Testis (tissue), 3 donors: ENCODE results near the gene AVP. TPM values are rescaled to one million over a fixed set of nuclear protein-coding genes. Genes with fewer than 3 reads are reported as not detected.

ENCODE experiments used
- DNase-seq: peaks from one replicate; pipeline ENCODE4 v3.0.0-alpha.2; 2019
- H3K27ac ChIP-seq, 2 donors: fragments of 200-600 bp; sonication (generic); one replicate each; pipeline ENCODE4 v1.5.1; 2019
- H3K27me3 ChIP-seq: fragments of 200-600 bp; sonication (generic); one replicate; pipeline ENCODE4 v1.5.1; 2019
- H3K36me3 ChIP-seq: fragments of 200-600 bp; sonication (generic); one replicate; pipeline ENCODE4 v1.5.1; 2017; ENCODE audit warnings: low read depth; ENCODE audit errors: missing control alignments
- H3K4me1 ChIP-seq: fragments of 200-600 bp; sonication (generic); one replicate; pipeline ENCODE4 v1.5.1; 2019
- H3K4me3 ChIP-seq, 2 donors: fragments of 200-600 bp; sonication (generic); one replicate each; pipeline ENCODE4 v1.5.1; 2017 to 2019
- H3K9me3 ChIP-seq: fragments of 200-600 bp; sonication (generic); one replicate; pipeline ENCODE4 v1.5.1; 2017
- CTCF ChIP-seq, 3 experiments: fragments of 450-650 bp in 2 of 3; fragments of 200-600 bp in 1 of 3; sonication (generic) in 1 of 3; IDR thresholded peaks; one replicate each; pipeline ENCODE4 v1.5.1; 2016 to 2019; ENCODE audit warnings: antibody characterized with exemption in 3 of 3, mild to moderate bottlenecking in 2 of 3, moderate library complexity in 1 of 3
- POLR2A ChIP-seq: fragments of 450-650 bp; IDR thresholded peaks from one replicate; pipeline ENCODE4 v1.6.1; 2017; ENCODE audit warnings: antibody characterized with exemption, mild to moderate bottlenecking, moderate library complexity
- WGBS, 2 donors: methylation state at CpG; one replicate each; pipeline ENCODE4 v1.1.5; 2018; 5-methylcytosine and 5-hydroxymethylcytosine counted together
- intact Hi-C: fragments of 100-400 bp; cut with DNase I; formaldehyde crosslinking; loops from one replicate; pipeline ENCODE4 v1.15.1; 2023; ENCODE audit warnings: low total_unique reads
- polyA plus RNA-seq: library from polyadenylated mRNA; stranded (reverse); fragments of 350-450 nt; fragmentation: Illumina TruSeq; extraction: RNeasy Lipid Tissue Mini Kit (QIAGEN cat#74804); gene quantifications from one replicate; pipeline ENCODE4 v1.2.3, GENCODE V29; 2014; ENCODE audit warnings: low read depth, low replicate concordance; ENCODE audit not compliant: insufficient read depth
- total RNA-seq, 2 donors: library from RNA; depleted of rRNA; stranded (reverse); fragments of >200 nt; gene quantifications; one replicate each; pipeline ENCODE4 v1.2.3, GENCODE V29; 2016

The AVP gene
- total and polyA plus RNA-seq, 3 donors from 2014 or later: 1.3 TPM; not detected in 2

GRCh38 chr20:3044336-3044965 lies 40.1 kb downstream of the AVP start:
- no peaks in the 10 kb centered on the region for H3K36me3 ChIP-seq
- H3K4me3 ChIP-seq: no peak overlapping the region
- H3K27ac ChIP-seq: peak overlapping the region in 1 of 2 donors; percentile 85
- no peaks in the 10 kb centered on the region for H3K9me3 ChIP-seq
- TF ChIP-seq CTCF (IDR thresholded peaks at IDR 0.05) (no peak), POLR2A (no peak)
- 99% methylated on average over 8 of the region's 8 CpGs; no CpG with 5 or more reads in 1 of the 2 donors for WGBS, 2 donors
- intact Hi-C loops: no loop called here
- no peak for DNase-seq
- H3K4me1 ChIP-seq: peaks cover 12% of the 10 kb centered on the region
- no peaks in the 10 kb centered on the region for H3K27me3 ChIP-seq

DNA sequence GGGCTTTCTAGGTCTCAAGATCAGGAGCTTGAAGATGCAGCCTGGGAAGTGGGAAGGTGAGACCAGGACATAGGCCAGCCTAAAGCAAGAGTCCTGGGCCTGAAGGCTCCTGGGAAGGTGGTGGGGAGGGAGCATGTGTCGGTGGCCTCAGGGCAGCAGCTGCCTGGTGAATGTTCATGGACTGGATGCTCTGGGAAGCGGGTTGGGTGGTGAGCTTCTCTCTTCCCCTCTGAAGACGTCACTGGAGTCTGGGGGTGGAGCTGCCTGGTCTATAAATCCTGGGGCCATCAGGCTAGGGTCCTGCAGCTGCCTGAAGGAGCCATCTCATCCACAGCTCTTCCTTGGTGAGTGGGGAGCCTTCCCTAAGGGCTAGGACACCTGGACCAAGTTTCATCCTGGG lies 41.2 kb downstream of the AVP start, which contains the start of gene GNRH2:
Gene GNRH2, plus strand, starts transcription at position 301 of the 400 bp plus-strand sequence. CDS start 793 bp downstream, outside the sequence.
- Histone ChIP-seq H3K27ac (peak within 1 kb of the TSS; percentile 39 to 85), H3K4me3 (no peak within 1 kb of the TSS), H3K27me3 (no peaks in the 10 kb centered on the region), H3K4me1 (peaks cover 12% of the 10 kb centered on the region), H3K36me3 (no peaks in the 10 kb centered on the region), H3K9me3 (no peaks in the 10 kb centered on the region)
- DNase-seq: no peak
- TF ChIP-seq CTCF (IDR thresholded peaks at IDR 0.05) (no peak), POLR2A (no peak)
- intact Hi-C loops: no loop called here
- WGBS, 2 donors: 60 to 79% methylated on average over 1 to 3 of the region's 3 CpGs

DNA sequence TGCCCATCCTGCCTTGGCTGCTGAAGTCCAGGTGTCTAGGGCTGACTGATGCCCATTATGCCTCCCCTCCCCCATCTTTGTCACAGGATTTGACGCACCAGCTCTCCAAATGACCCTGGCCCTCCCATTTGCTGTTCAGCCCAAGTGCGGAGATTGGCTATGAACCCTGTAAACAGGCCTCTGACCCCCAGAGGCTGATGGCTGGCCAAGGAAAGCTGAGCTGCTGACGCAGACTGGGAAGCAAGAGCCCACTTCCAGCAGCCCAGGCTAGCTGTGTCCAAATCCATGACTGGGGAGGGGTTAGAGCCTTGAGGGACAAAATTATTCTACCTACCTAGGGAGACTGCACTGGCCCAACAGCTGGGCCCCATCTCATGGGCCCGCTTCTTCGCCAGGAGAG lies 41.9 kb downstream of the AVP start:
- no peak for TF ChIP-seq POLR2A
- TF ChIP-seq CTCF (IDR thresholded peaks at IDR 0.05): no peak
- peak; percentile 53 for DNase-seq

GRCh38 chr20:3041854-3042409 lies 42.6 kb downstream of the AVP start:
- TF ChIP-seq POLR2A: no peak
- no peak for TF ChIP-seq CTCF (IDR thresholded peaks at IDR 0.05)

More for the DNA sequence above, 41.9 kb downstream of the AVP start:
- Histone ChIP-seq H3K27ac (peak overlapping the region; percentile 39 to 85), H3K4me1 (peaks cover 12% of the 10 kb centered on the region), H3K4me3 (no peak overlapping the region), H3K36me3 (no peaks in the 10 kb centered on the region), H3K27me3 (no peaks in the 10 kb centered on the region), H3K9me3 (no peaks in the 10 kb centered on the region)
- intact Hi-C loops: no loop called here
- 70 to 89% methylated on average over 4 to 5 of the region's 5 CpGs for WGBS, 2 donors

GRCh38 chr20:3040086-3040485 lies 44.4 kb downstream of the AVP start:
- Histone ChIP-seq H3K36me3 (no peaks in the 10 kb centered on the region), H3K4me1 (peaks cover 12% of the 10 kb centered on the region), H3K27me3 (no peaks in the 10 kb centered on the region), H3K4me3 (no peak overlapping the region), H3K9me3 (no peaks in the 10 kb centered on the region), H3K27ac (no peak overlapping the region)
- WGBS, 2 donors: 89 to 97% methylated on average over 8 of the region's 8 CpGs
- no peak for DNase-seq
- TF ChIP-seq POLR2A (no peak), CTCF (IDR thresholded peaks at IDR 0.05) (no peak)
- intact Hi-C loops: no loop called here

More at GRCh38 chr20:3041854-3042409, 42.6 kb downstream of the AVP start:
- Histone ChIP-seq H3K27me3 (no peaks in the 10 kb centered on the region), H3K4me3 (no peak overlapping the region), H3K4me1 (peaks cover 12% of the 10 kb centered on the region), H3K36me3 (no peaks in the 10 kb centered on the region), H3K9me3 (no peaks in the 10 kb centered on the region), H3K27ac (peak overlapping the region; percentile 39 to 85)
- intact Hi-C loops: no loop called here
- 50 to 51% methylated on average over 10 of the region's 10 CpGs for WGBS, 2 donors
- DNase-seq: no peak
